Esophagus muscularis mucosa (tissue), 4 donors: ENCODE measurements around the gene EPHA6. TPM values are rescaled to one million over a fixed set of nuclear protein-coding genes. Genes with fewer than 3 reads are reported as not detected.
"Not testable (repeated sequence)": the region's sequence is repeated elsewhere in the genome, so short reads cannot be mapped to it uniquely, and the experiment has no call there.

ENCODE experiments used
- DNase-seq: peaks from one replicate; pipeline ENCODE4 v3.0.0-alpha.2; 2017; ENCODE audit errors: extremely low spot score
- H3K27ac ChIP-seq, 4 donors: fragments of 200-600 bp; sonication (generic); replicated peaks in 1 of 4; 1 replicate in 3 of 4; 2 replicates in 1 of 4; pipeline ENCODE4 v1.5.1; 2016 to 2019; ENCODE audit warnings: mild to moderate bottlenecking in 1 of 4
- H3K27me3 ChIP-seq, 4 donors: fragments of 200-600 bp; sonication (generic); one replicate each; pipeline versions ENCODE4 v1.5.1 to v1.6.0; 2016 to 2019
- H3K36me3 ChIP-seq, 4 donors: fragments of 200-600 bp; sonication (generic); one replicate each; pipeline ENCODE4 v1.5.1; 2016 to 2019
- H3K4me1 ChIP-seq, 4 donors: fragments of 200-600 bp; sonication (generic); one replicate each; pipeline ENCODE4 v1.5.1; 2016 to 2019
- H3K4me3 ChIP-seq, 4 donors: fragments of 200-600 bp; sonication (generic); 1 replicate in 2 of 4; 2 replicates in 2 of 4; pipeline ENCODE4 v1.5.1; 2016 to 2019; ENCODE audit warnings: mild to moderate bottlenecking in 4 of 4, moderate library complexity in 1 of 4
- H3K9me3 ChIP-seq, 4 donors: fragments of 200-600 bp; sonication (generic); 1 replicate in 3 of 4; 2 replicates in 1 of 4; pipeline ENCODE4 v1.5.1; 2016 to 2019
- EP300 ChIP-seq: sonication (generic); formaldehyde crosslinking; IDR thresholded peaks from one replicate; pipeline ENCODE4 v1.6.1; 2017; ENCODE audit warnings: antibody characterized with exemption
- POLR2A ChIP-seq: fragments of 450-650 bp; IDR thresholded peaks from one replicate; pipeline ENCODE4 v1.6.1; 2017; ENCODE audit warnings: antibody characterized with exemption, moderate library complexity, mild to moderate bottlenecking, low read depth
- POLR2AphosphoS5 ChIP-seq, 2 donors: sonication (generic); formaldehyde crosslinking; IDR thresholded peaks; one replicate each; pipeline ENCODE4 v1.6.1; 2017; ENCODE audit warnings: antibody characterized with exemption in 2 of 2
- WGBS: methylation state at CpG from one replicate; pipeline ENCODE4 v1.1.5; 2018; 5-methylcytosine and 5-hydroxymethylcytosine counted together
- intact Hi-C: fragments of 100-400 bp; cut with DNase I; formaldehyde crosslinking; loops from one replicate; pipeline ENCODE4 v1.15.1; 2023
- total RNA-seq, 4 donors: library from RNA; depleted of rRNA; stranded (reverse); fragments of >200 nt; gene quantifications; one replicate each; pipeline versions ENCODE4 v1.1.0 to v1.2.1, GENCODE V29; 2016
- TF ChIP-seq, protein P1 (sequence below), 3 experiments: fragments of 200-600 bp in 2 of 3; fragments of 450-650 bp in 1 of 3; sonication (generic) in 2 of 3; IDR thresholded peaks; one replicate each; pipeline ENCODE4 v1.5.1; 2017 to 2019; ENCODE audit warnings: antibody characterized with exemption in 3 of 3, mild to moderate bottlenecking in 2 of 3, moderate library complexity in 1 of 3

The EPHA6 gene
- total RNA-seq, 4 donors from 2014 or later: 1.8 to 8.3 (median 4.2) TPM

DNA sequence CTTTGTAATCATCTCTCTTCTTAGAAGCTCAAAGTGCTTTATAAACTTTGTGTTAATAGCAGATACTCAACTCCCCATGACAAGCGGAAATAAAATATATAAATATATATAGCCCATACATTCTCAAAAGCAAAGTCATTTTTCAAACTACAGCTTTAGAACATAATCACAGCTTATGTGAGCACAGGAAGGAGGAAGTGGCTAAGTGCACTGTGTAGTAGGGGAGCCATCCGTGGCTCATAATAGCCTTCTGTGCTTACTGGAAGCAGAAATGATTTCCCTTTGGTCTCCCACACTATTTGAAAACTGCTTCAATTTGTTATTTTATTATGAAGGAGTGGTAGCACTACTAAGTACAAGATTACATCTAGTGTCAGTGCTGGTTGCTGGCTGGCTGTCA lies 798.7 kb downstream of the EPHA6 start:
- no peaks in the 10 kb centered on the region for H3K36me3 ChIP-seq
- no peaks in the 10 kb centered on the region for H3K4me1 ChIP-seq
- H3K27ac ChIP-seq: no peak overlapping the region
- WGBS: 66% methylated on average over 2 of the region's 2 CpGs
- no peak overlapping the region for H3K4me3 ChIP-seq
- no peaks in the 10 kb centered on the region for H3K27me3 ChIP-seq
- intact Hi-C loops: no loop called here
- DNase-seq: no peak
- no peak for TF ChIP-seq POLR2AphosphoS5 (IDR thresholded peaks at IDR 0.05)
- TF ChIP-seq, protein P1, sequence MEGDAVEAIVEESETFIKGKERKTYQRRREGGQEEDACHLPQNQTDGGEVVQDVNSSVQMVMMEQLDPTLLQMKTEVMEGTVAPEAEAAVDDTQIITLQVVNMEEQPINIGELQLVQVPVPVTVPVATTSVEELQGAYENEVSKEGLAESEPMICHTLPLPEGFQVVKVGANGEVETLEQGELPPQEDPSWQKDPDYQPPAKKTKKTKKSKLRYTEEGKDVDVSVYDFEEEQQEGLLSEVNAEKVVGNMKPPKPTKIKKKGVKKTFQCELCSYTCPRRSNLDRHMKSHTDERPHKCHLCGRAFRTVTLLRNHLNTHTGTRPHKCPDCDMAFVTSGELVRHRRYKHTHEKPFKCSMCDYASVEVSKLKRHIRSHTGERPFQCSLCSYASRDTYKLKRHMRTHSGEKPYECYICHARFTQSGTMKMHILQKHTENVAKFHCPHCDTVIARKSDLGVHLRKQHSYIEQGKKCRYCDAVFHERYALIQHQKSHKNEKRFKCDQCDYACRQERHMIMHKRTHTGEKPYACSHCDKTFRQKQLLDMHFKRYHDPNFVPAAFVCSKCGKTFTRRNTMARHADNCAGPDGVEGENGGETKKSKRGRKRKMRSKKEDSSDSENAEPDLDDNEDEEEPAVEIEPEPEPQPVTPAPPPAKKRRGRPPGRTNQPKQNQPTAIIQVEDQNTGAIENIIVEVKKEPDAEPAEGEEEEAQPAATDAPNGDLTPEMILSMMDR (IDR thresholded peaks at IDR 0.05): no peak
- no peak for TF ChIP-seq POLR2A
- no peak for TF ChIP-seq EP300
- H3K9me3 ChIP-seq: peaks cover 0 to 7% (median 2%) of the 10 kb centered on the region in 4 donors

DNA sequence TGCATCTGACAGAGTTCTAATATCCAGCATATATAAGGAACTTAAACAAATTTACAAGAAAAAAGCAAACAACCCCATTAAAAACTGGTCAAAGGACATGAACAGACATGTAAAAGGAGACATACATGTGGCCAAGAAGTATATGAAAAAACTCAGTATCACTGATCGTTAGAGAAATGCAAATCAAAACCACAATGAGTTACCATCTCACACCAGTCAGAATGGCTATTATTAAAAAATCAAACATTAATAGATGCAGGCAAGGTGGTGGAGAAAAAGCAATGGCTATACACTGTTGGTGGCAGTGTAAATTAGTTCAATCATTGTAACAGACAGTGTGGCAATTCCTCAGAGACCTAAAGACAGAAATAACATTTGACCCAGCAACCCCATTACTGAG lies 806.1 kb downstream of the EPHA6 start:
- intact Hi-C loops, H3K36me3 ChIP-seq, H3K9me3 ChIP-seq, H3K27me3 ChIP-seq, H3K4me1 ChIP-seq, H3K27ac ChIP-seq, H3K4me3 ChIP-seq, DNase-seq: not testable (repeated sequence)
- 93% methylated on average over 1 of the region's 1 CpG for WGBS

GRCh38 chr3:97636465-97636864 lies 822.1 kb downstream of the EPHA6 start:
- TF ChIP-seq EP300: no peak
- 74% methylated on average over 1 of the region's 1 CpG for WGBS
- H3K27ac ChIP-seq: no peak overlapping the region
- H3K9me3 ChIP-seq: no peaks in the 10 kb centered on the region
- no peaks in the 10 kb centered on the region for H3K4me1 ChIP-seq
- intact Hi-C loops: no loop called here
- H3K27me3 ChIP-seq: no peaks in the 10 kb centered on the region
- DNase-seq: no peak
- H3K36me3 ChIP-seq: no peaks in the 10 kb centered on the region
- no peak overlapping the region for H3K4me3 ChIP-seq

- Histone ChIP-seq H3K36me3 (no peaks in the 10 kb centered on the region), H3K27ac (no peak overlapping the region), H3K4me3 (no peak overlapping the region), H3K9me3 (no peaks in the 10 kb centered on the region), H3K4me1 (no peaks in the 10 kb centered on the region), H3K27me3 (no peaks in the 10 kb centered on the region)
- no peak for DNase-seq
- 90% methylated on average over 1 of the region's 1 CpG for WGBS
- TF ChIP-seq EP300 (no peak), POLR2A (no peak), POLR2AphosphoS5 (IDR thresholded peaks at IDR 0.05) (no peak)
- TF ChIP-seq, protein P1 (IDR thresholded peaks at IDR 0.05): no peak
- intact Hi-C loops: no loop called here
Measured at GRCh38 chr3:97646932-97647331, 832.5 kb downstream of the EPHA6 start.

DNA sequence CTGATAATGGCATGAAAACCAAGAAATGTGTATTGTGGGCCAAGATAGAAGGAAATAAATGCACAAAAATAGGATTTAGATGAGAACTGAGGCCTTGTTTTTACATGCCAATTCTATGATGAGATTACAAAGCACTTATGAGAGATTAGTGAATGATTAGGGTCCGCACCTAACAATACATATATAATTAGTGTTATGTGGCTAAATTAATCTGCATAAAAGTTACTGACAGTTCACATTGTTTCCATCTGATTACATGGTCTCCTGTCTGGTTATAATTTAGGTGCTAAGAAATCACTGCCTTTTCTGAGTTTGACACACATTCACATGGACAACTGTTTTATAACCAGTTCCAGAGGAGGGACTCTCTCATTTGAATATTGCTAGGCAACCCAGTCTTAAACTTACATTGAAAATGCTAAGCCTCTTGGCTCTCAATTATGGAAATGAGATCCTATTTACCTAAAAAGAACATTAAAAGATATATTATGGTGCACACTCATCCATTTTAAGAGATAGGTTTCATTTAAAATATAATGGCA lies 833.1 kb downstream of the EPHA6 start:
- no peaks in the 10 kb centered on the region for H3K9me3 ChIP-seq
- no peaks in the 10 kb centered on the region for H3K4me1 ChIP-seq
- intact Hi-C loops: no loop called here
- no peaks in the 10 kb centered on the region for H3K27me3 ChIP-seq
- H3K36me3 ChIP-seq: no peaks in the 10 kb centered on the region
- 73% methylated on average over 1 of the region's 1 CpG for WGBS
- no peak overlapping the region for H3K4me3 ChIP-seq
- no peak for TF ChIP-seq POLR2A
- no peak for TF ChIP-seq POLR2AphosphoS5 (IDR thresholded peaks at IDR 0.05)
- no peak for TF ChIP-seq EP300
- TF ChIP-seq, protein P1 (IDR thresholded peaks at IDR 0.05): no peak
- H3K27ac ChIP-seq: no peak overlapping the region
- no peak for DNase-seq

DNA sequence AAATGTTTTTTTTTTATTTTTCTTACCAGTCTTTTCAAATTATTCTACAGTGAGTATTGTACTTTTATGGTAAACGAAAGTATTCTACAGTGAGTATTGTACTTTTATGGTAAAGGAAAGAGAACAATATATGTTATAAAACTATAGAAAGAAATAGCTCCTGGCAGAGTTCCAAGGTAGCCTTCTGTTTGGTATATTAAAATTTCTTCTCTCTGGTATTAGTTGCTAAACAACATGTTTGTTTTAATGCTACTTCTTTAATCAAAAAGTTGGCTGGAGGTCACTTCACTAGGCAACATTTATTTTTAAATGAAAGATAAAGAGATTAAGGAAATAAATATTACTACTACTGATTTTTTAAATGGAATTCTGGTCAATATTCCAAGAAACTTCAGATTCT lies 841.6 kb downstream of the EPHA6 start:
- H3K9me3 ChIP-seq: no peaks in the 10 kb centered on the region
- no peaks in the 10 kb centered on the region for H3K36me3 ChIP-seq
- no peaks in the 10 kb centered on the region for H3K4me1 ChIP-seq
- H3K27ac ChIP-seq: no peak overlapping the region
- TF ChIP-seq EP300: no peak
- TF ChIP-seq POLR2A: no peak
- no peak for TF ChIP-seq POLR2AphosphoS5 (IDR thresholded peaks at IDR 0.05)
- TF ChIP-seq, protein P1 (IDR thresholded peaks at IDR 0.05): no peak
- H3K27me3 ChIP-seq: no peaks in the 10 kb centered on the region
- intact Hi-C loops: no loop called here
- 79% methylated on average over 1 of the region's 1 CpG for WGBS
- H3K4me3 ChIP-seq: no peak overlapping the region
- no peak for DNase-seq
